HepG2 (cell line): ENCODE data around the gene GOLGA7B. TPM values are rescaled to one million over a fixed set of nuclear protein-coding genes. Genes with fewer than 3 reads are reported as not detected.
A peak's percentile ranks its signal among the peaks of the same experiment; 100 is the strongest.

Source experiments
- AKAP8 ChIP-seq: sonication (generic); formaldehyde crosslinking; IDR thresholded peaks from 2 replicates; pipeline ENCODE4 v1.5.1; 2020; ENCODE audit warnings: mild to moderate bottlenecking, missing genetic modification reagents
- ARHGAP35 ChIP-seq: sonication (generic); formaldehyde crosslinking; IDR thresholded peaks from 2 replicates; pipeline ENCODE4 v1.9.0; 2022; ENCODE audit warnings: mild to moderate bottlenecking, inconsistent platforms, moderate library complexity, missing genetic modification reagents, borderline replicate concordance
- GATAD1 ChIP-seq: IDR thresholded peaks from 2 replicates; pipeline ENCODE4 v1.6.1; 2016; ENCODE audit warnings: missing genetic modification reagents, missing compliant biosample characterization
- HOXA5 ChIP-seq: sonication (generic); formaldehyde crosslinking; IDR thresholded peaks from 2 replicates; pipeline ENCODE4 v1.4.0; 2020; ENCODE audit warnings: missing genetic modification reagents
- MED1 ChIP-seq: sonication (generic); formaldehyde crosslinking; IDR thresholded peaks from 2 replicates; pipeline ENCODE4 v1.4.0; 2020; ENCODE audit warnings: missing genetic modification reagents
- MIER2 ChIP-seq: IDR thresholded peaks from 2 replicates; pipeline ENCODE4 v1.6.1; 2016; ENCODE audit warnings: missing biosample characterization, missing genetic modification reagents
- NKX3-1 ChIP-seq: sonication (generic); formaldehyde crosslinking; IDR thresholded peaks from 2 replicates; pipeline ENCODE4 v1.5.0; 2020; ENCODE audit warnings: missing genetic modification reagents
- ONECUT2 ChIP-seq: sonication (generic); formaldehyde crosslinking; IDR thresholded peaks from 2 replicates; pipeline ENCODE4 v1.4.0; 2020; ENCODE audit warnings: missing genetic modification reagents
- REXO4 ChIP-seq: sonication (generic); formaldehyde crosslinking; IDR thresholded peaks from 2 replicates; pipeline ENCODE4 v1.8.0; 2022; ENCODE audit warnings: missing genetic modification reagents, mild to moderate bottlenecking, borderline replicate concordance
- SIX4 ChIP-seq: sonication (generic); formaldehyde crosslinking; IDR thresholded peaks from 2 replicates; pipeline ENCODE4 v1.4.0; 2020; ENCODE audit warnings: missing genetic modification reagents
- SMC3 ChIP-seq: IDR thresholded peaks from 2 replicates; pipeline ENCODE4 v1.6.1; 2011; ENCODE audit warnings: low read length, improper control_type of control experiment
- TGIF2 ChIP-seq: IDR thresholded peaks from 2 replicates; pipeline ENCODE4 v1.6.1; 2016; ENCODE audit warnings: control low read depth, missing compliant biosample characterization
- TMF1 ChIP-seq: sonication (generic); formaldehyde crosslinking; IDR thresholded peaks from 2 replicates; pipeline ENCODE4 v1.8.1; 2022; ENCODE audit warnings: low read depth, missing genetic modification reagents
- ZNF598 ChIP-seq: sonication (generic); formaldehyde crosslinking; IDR thresholded peaks from 2 replicates; pipeline ENCODE4 v1.5.1; 2020; ENCODE audit warnings: mild to moderate bottlenecking, missing genetic modification reagents, borderline replicate concordance
- ZNF776 ChIP-seq: sonication (generic); formaldehyde crosslinking; IDR thresholded peaks from 2 replicates; pipeline ENCODE4 v1.4.0; 2020; ENCODE audit warnings: mild to moderate bottlenecking, missing genetic modification reagents
- ZNF839 ChIP-seq: sonication (generic); formaldehyde crosslinking; IDR thresholded peaks from 2 replicates; pipeline ENCODE4 v1.4.0; 2020; ENCODE audit warnings: missing genetic modification reagents, mild to moderate bottlenecking, borderline replicate concordance
- polyA plus RNA-seq, 8 experiments: library from polyadenylated mRNA; depleted of rRNA in 3 of 8; stranded (reverse) in 7 of 8; unstranded in 1 of 8; fragments of >200 nt; fragmentation: Illumina TruSeq in 4 of 8; extraction: Trizol in 4 of 8; gene quantifications; 2 replicates each; pipeline versions ENCODE4 v1.2.1 to v1.2.3, GENCODE V29; 2011 to 2016; ENCODE audit warnings: low read depth in 4 of 8, missing spikeins in 1 of 8, mixed read lengths in 1 of 8; ENCODE audit not compliant: insufficient read depth in 1 of 8
- total RNA-seq, 5 experiments: library from RNA; depleted of rRNA; stranded (reverse); fragments of >200 nt; fragmentation: Illumina TruSeq; extraction: Trizol; gene quantifications; 2 replicates each; pipeline ENCODE4 v1.2.3, GENCODE V29; 2016; ENCODE audit warnings: low read depth in 1 of 5
- TF ChIP-seq, protein P1 (sequence below), 2 experiments: sonication (generic) in 1 of 2; formaldehyde crosslinking in 1 of 2; IDR thresholded peaks; 2 replicates each; pipeline versions ENCODE4 v1.4.0 to v1.6.1; 2016 to 2020; ENCODE audit warnings: borderline replicate concordance in 1 of 2, low read depth in 1 of 2, mild to moderate bottlenecking in 1 of 2, missing genetic modification reagents in 1 of 2
- TF ChIP-seq, protein P2 (sequence below): sonication (generic); formaldehyde crosslinking; IDR thresholded peaks from 2 replicates; pipeline ENCODE4 v1.9.0; 2021; ENCODE audit warnings: missing genetic modification reagents, mild to moderate bottlenecking, borderline replicate concordance
- TF ChIP-seq, protein P3 (sequence below): sonication (generic); formaldehyde crosslinking; IDR thresholded peaks from 2 replicates; pipeline ENCODE4 v1.5.0; 2020; ENCODE audit warnings: missing genetic modification reagents
- TF ChIP-seq, protein P4 (sequence below): IDR thresholded peaks from 2 replicates; pipeline ENCODE4 v1.6.1; 2016; ENCODE audit warnings: missing biosample characterization, missing genetic modification reagents, low read depth

The GOLGA7B gene
- total and polyA plus RNA-seq, 2 of the 13 experiments (the other 11 are each of a cell fraction or from before 2014, with no cell fraction given) = not detected

DNA sequence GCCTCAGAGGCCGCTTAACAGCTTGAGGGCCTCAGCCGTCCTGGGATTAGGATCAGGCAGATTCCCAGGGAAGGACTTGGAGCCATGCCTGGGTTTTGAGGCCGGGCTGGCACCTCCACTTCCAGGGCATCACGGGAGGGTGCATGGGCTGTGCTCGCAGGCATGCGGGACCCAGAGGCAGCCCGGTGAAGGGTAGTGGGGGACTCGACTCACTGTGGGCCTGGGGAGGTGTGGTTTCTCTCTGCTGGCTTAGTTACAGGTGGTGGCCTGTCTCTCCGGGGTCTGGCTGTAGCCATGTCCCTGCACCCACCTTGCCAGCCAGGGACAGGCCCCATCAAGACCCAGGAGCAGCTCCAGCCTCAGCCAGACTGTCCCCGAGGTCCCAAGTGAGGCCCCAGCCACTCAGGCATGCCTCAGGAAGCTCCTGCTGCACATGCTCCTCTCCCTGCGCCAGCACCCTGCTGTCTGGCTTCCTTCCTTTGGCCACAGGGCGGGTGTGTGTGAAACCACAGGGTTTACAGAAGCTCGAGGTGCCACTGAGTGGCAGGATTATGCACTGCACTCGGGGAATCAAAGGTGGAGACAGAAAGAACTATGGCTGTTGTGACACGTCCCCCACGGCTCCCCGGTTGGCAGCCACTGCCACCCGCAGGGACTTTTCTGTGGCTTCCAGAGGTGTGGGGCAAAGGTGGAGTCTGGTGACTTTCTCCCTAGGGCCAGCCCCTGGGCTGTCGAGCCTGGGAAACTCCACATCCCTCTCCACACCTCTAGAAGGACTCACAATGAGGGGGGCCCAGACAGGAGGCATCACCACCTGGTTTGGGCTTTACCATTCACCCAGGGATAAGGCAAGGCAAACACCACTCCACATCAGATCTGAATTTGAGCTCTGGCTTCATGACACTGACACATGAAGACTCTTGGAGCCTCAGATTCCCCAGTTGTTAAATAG, 19.7 kb downstream of the GOLGA7B start (continued):
- TF ChIP-seq, protein P1, sequence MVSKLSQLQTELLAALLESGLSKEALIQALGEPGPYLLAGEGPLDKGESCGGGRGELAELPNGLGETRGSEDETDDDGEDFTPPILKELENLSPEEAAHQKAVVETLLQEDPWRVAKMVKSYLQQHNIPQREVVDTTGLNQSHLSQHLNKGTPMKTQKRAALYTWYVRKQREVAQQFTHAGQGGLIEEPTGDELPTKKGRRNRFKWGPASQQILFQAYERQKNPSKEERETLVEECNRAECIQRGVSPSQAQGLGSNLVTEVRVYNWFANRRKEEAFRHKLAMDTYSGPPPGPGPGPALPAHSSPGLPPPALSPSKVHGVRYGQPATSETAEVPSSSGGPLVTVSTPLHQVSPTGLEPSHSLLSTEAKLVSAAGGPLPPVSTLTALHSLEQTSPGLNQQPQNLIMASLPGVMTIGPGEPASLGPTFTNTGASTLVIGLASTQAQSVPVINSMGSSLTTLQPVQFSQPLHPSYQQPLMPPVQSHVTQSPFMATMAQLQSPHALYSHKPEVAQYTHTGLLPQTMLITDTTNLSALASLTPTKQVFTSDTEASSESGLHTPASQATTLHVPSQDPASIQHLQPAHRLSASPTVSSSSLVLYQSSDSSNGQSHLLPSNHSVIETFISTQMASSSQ (IDR thresholded peaks at IDR 0.05; ENCODE audit: low read depth) = no peak
- TF ChIP-seq, protein P1 (CRISPR knock-in tag; IDR thresholded peaks at IDR 0.05; ENCODE audit: borderline replicate concordance) = no peak
- TF ChIP-seq SIX4 (CRISPR knock-in tag) (no peak), AKAP8 (no peak), TMF1 (CRISPR knock-in tag) (no peak), ARHGAP35 (no peak), MIER2 (CRISPR knock-in tag) (peak; percentile 78; the same call in 1 of the 2 replicates), REXO4 (CRISPR knock-in tag) (no peak), GATAD1 (no peak), ZNF776 (CRISPR knock-in tag) (no peak), ONECUT2 (CRISPR knock-in tag) (no peak), SMC3 (peak; percentile 87), TGIF2 (CRISPR knock-in tag) (0 out of 2 replicates have a peak, but pooled peaks have one; percentile 28), ZNF839 (CRISPR knock-in tag) (no peak), NKX3-1 (CRISPR knock-in tag) (no peak), ZNF598 (0 out of 2 replicates have a peak, but pooled peaks have one; percentile 51), MED1 (CRISPR knock-in tag) (no peak), HOXA5 (CRISPR knock-in tag) (no peak)
- TF ChIP-seq, protein P2, sequence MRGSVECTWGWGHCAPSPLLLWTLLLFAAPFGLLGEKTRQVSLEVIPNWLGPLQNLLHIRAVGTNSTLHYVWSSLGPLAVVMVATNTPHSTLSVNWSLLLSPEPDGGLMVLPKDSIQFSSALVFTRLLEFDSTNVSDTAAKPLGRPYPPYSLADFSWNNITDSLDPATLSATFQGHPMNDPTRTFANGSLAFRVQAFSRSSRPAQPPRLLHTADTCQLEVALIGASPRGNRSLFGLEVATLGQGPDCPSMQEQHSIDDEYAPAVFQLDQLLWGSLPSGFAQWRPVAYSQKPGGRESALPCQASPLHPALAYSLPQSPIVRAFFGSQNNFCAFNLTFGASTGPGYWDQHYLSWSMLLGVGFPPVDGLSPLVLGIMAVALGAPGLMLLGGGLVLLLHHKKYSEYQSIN = no peak
- TF ChIP-seq, protein P3, sequence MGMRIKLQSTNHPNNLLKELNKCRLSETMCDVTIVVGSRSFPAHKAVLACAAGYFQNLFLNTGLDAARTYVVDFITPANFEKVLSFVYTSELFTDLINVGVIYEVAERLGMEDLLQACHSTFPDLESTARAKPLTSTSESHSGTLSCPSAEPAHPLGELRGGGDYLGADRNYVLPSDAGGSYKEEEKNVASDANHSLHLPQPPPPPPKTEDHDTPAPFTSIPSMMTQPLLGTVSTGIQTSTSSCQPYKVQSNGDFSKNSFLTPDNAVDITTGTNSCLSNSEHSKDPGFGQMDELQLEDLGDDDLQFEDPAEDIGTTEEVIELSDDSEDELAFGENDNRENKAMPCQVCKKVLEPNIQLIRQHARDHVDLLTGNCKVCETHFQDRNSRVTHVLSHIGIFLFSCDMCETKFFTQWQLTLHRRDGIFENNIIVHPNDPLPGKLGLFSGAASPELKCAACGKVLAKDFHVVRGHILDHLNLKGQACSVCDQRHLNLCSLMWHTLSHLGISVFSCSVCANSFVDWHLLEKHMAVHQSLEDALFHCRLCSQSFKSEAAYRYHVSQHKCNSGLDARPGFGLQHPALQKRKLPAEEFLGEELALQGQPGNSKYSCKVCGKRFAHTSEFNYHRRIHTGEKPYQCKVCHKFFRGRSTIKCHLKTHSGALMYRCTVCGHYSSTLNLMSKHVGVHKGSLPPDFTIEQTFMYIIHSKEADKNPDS (CRISPR knock-in tag) = 0 out of 2 replicates have a peak, but pooled peaks have one; percentile 45
- TF ChIP-seq, protein P4, sequence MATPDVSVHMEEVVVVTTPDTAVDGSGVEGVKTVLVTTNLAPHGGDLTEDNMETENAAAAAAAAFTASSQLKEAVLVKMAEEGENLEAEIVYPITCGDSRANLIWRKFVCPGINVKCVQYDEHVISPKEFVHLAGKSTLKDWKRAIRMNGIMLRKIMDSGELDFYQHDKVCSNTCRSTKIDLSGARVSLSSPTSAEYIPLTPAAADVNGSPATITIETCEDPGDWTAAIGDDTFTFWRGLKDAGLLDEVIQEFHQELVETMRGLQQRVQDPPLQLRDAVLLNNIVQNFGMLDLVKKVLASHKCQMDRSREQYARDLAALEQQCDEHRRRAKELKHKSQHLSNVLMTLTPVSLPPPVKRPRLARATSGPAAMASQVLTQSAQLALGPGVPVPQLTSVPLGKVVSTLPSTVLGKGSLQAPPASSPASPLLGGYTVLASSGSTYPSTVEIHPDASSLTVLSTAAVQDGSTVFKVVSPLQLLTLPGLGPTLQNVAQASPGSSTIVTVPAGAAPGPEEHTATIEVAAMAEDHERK (CRISPR knock-in tag) = no peak
